GM23338 (cell line): ENCODE results near the gene GATM.

Source experiments
- EZH2 ChIP-seq: fragments of 200-600 bp; sonication (generic); IDR thresholded peaks from one replicate; pipeline ENCODE4 v1.8.0; 2017; ENCODE audit warnings: antibody characterized with exemption, mild to moderate bottlenecking, low read depth; ENCODE audit not compliant: unreplicated experiment
- JUNB ChIP-seq: IDR thresholded peaks from one replicate; pipeline ENCODE4 v1.6.1; 2016; ENCODE audit warnings: antibody characterized with exemption; ENCODE audit not compliant: unreplicated experiment
- POLR2AphosphoS5 ChIP-seq: IDR thresholded peaks from 2 replicates; pipeline ENCODE4 v1.6.1; 2016; ENCODE audit warnings: antibody characterized with exemption, low read depth
- ZNF331 ChIP-seq: fragments of 250-450 bp; sonication (Bioruptor Pico); IDR thresholded peaks from 2 replicates; pipeline ENCODE4 v1.5.0; 2020; ENCODE audit warnings: low read depth, mild to moderate bottlenecking, moderate library complexity
- TF ChIP-seq, protein P1 (sequence below), 2 experiments: fragments of 200-600 bp in 1 of 2; sonication (generic) in 1 of 2; conservative IDR thresholded peaks; 2 replicates each; pipeline versions ENCODE4 v1.5.1 to v1.6.1; 2016 to 2017; ENCODE audit warnings: antibody characterized with exemption in 2 of 2, low read depth in 2 of 2, mild to moderate bottlenecking in 2 of 2, moderate library complexity in 1 of 2

DNA sequence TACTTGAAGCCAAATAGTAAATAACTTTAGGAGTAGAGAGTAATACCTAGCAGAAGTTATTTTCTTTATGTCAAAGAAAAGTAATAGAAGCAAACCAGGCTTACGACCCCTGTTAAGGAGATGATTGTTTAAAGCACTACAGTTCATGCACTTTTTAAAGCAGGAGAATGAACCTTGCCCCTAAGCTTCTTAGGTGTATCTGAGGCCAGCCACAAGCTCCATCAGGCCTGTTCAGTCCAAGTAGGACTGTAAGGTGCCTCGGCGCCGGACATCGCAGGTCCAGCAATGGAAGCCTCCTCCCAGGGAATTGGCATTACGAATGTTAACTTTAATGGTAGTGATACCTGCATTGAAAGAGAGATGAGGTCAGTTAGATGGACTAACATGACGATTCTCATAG lies 16.5 kb downstream of the GATM start:
- TF ChIP-seq, protein P1, sequence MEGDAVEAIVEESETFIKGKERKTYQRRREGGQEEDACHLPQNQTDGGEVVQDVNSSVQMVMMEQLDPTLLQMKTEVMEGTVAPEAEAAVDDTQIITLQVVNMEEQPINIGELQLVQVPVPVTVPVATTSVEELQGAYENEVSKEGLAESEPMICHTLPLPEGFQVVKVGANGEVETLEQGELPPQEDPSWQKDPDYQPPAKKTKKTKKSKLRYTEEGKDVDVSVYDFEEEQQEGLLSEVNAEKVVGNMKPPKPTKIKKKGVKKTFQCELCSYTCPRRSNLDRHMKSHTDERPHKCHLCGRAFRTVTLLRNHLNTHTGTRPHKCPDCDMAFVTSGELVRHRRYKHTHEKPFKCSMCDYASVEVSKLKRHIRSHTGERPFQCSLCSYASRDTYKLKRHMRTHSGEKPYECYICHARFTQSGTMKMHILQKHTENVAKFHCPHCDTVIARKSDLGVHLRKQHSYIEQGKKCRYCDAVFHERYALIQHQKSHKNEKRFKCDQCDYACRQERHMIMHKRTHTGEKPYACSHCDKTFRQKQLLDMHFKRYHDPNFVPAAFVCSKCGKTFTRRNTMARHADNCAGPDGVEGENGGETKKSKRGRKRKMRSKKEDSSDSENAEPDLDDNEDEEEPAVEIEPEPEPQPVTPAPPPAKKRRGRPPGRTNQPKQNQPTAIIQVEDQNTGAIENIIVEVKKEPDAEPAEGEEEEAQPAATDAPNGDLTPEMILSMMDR (conservative IDR thresholded peaks at IDR 0.05; ENCODE audit: low read depth in 2 of 2), result no peak
- no peak for TF ChIP-seq POLR2AphosphoS5
- TF ChIP-seq EZH2, result no peak
- TF ChIP-seq ZNF331 (CRISPR knock-in tag), result no peak
- no peak for TF ChIP-seq JUNB
